Dedifferentiated amniotic fluid mesenchymal stem cell (primary cell): ENCODE data around the gene AK8.
"Not testable (repeated sequence)": the region's sequence is repeated elsewhere in the genome, so short reads cannot be mapped to it uniquely, and the experiment has no call there.

Source experiments
- DNase-seq: peaks from one replicate; pipeline ENCODE4 v3.0.0-alpha.2; 2016; ENCODE audit errors: extremely low spot score

Gene AK8

DNA sequence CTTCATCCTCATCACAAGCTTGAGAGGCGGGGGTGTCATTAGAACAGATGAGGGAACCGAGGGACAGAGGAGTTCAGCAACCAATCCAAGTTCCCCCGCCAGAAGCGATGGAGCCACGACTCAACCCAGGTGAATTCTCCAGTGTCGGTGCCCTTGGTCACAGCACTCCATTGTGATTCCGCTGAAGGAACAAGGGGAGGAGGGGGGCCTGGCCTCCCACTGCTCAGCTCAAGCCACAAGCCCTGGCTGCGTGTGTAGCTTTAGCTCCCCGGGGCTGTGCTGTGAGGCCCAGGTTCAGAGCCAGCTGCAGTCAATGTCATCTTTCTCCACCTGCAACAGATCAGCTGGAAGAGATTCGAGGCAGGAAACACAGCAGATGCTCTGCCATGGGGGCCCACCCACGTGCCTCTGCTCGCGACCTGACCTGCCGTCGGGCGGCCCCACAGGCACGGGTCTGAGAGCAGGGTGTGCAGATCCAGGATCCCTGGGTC is 135.2 kb downstream of the AK8 start:
- DNase-seq = no peak

DNA sequence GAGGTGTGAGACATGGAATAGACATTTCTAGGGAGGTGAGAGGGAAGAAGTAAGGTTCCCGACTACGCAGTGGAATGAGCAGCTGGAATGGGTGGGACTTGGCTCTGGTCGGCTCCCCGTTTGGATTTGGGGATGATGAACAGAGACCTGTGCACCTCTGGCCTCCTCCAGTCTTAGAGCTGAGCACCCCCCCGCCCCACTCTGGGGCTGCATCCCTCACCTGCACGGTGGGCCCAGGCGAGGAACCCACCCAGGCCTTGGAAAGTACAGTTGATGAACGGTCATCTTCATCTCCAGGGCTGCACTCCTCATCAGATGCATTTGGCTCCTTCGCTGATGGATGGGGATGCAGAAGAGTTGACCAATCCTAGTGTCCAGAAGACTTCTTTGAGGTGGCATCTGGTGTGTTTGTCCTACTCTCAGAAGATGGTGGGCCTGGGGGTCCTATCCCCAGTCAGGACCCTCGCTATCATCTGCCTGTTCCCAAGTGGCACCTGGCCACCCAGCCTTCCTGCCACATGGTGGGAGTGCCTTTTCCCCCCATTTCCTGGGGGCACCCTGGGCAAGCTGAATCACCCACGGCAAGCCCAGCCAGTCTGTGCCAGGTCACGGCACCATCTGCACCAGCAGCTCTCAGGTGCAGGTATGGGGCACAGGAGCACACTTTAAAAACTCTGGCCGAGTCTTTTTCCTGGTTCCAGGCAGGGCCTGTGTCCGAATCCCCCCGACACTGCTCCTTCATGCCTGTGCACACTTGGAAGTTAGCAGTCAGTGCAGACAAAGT is 137.4 kb downstream of the AK8 start:
- DNase-seq = no peak

DNA sequence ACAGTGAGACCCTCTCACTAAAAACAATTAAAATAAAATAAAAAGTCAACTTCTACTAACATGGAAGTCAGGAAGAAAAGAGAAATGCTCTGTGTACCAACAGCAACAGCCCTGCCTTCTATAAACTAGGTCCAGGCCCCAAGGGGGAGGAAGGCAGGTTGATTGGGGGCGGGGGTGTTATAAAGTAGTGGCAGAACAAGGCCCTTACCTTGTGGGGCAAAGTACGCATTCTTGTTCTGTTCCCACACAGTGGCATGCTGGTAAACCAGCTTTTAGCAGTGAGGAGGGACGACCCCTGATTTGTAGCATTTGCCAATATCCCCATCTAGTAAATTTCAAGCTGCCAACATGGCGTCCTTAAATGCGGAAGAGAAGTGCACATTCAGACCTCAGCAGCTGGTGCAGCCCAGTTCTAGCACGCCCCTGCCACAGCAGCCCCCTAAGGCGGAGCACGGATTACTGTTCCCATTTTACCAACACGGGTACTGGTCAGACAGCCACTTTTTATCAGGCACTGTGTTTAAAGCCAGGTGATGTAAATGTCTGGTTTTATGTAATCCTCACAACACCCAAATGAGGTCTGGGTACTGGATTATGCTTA is 138.3 kb downstream of the AK8 start:
- no peak for DNase-seq

DNA sequence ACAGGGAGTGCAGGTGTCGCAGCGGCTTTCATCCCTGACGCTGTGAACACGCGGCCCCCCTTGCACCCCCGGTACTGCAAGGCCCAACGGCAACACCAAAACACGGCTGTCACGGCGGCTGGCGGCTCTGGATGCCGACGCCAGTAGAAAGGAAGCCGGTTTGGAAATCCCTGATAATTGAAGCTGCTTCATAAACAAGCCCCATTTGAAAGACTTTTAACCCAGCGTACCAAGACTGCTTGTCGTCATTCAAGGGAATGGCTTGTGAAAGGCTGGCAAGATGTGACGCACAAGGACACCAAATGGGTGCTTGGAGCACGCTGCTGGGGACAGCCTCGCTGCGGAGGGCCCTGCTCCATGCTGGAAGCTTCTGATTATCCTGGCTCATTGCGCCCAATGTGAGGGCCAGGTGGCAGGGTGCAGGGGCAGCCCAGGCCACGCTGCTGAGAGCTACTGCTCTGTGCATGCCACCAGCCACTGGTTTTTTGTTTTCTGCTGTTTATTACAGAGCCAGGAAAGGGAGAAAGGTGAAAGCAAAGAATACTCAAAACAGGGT is 144.7 kb downstream of the AK8 start:
- DNase-seq = no peak

DNA sequence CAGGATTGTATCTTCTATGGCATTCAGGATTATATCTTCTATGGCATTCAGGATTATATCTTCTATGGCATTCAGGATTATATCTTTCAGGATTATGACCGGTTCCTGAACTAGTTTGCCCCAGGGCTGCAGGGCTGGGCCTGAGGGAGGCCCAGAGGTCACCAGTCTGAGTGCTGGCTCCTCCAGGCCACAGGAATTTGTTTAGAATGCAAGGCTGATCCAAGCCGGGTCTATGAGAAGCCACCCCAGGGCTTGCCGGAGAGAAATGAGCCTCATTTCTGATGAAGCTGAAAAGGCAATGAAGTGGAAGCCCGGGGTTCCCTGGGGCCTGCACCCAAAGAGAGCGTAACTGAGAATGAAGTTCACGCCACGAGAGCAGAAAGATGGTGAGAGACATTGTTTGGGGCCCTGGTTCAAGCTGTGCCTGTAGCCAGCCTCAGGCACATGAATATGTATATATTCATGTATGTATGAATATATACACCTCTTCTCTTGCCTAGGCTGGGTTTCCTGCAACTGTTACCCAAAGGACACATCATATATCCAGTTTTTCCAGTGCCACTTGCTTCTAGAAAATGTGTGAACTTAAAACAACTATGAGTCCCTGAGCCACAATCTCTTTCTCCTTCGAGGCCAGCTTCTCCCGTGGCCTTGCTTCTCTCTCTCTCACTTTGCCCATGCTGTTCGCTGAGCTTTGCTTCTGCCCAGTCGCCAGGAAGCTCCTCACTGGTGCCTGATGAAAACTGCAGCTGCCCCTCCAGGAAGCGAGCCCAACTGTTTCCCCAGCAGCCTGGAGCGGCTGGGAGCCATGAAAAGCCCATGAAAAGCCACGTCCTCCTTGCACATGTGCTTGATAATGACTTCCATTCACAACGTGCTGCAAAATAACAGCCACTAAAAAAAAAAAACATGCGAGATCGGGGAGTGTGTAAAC is 145.5 kb downstream of the AK8 start:
- DNase-seq = no peak

DNA sequence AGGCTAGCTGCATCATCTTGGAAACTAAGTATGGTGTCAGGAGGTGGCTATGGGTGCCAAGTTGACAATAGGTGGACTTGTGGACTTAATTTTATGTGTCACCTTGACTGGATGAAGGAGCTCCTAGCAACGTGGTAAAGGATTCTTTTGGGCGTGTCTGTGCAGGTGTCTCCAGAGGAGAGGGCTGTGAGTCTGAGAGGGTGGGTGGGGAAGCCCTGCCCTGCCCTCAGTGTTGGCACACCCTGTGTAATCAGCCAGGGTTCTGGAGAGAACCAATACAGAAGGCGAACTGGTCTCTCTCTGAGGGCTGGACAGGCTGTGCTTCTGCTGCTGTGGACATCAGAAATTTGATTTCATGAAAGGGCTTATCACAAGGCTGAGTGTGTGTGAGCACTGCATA is 146.9 kb downstream of the AK8 start:
- DNase-seq = no peak

DNA sequence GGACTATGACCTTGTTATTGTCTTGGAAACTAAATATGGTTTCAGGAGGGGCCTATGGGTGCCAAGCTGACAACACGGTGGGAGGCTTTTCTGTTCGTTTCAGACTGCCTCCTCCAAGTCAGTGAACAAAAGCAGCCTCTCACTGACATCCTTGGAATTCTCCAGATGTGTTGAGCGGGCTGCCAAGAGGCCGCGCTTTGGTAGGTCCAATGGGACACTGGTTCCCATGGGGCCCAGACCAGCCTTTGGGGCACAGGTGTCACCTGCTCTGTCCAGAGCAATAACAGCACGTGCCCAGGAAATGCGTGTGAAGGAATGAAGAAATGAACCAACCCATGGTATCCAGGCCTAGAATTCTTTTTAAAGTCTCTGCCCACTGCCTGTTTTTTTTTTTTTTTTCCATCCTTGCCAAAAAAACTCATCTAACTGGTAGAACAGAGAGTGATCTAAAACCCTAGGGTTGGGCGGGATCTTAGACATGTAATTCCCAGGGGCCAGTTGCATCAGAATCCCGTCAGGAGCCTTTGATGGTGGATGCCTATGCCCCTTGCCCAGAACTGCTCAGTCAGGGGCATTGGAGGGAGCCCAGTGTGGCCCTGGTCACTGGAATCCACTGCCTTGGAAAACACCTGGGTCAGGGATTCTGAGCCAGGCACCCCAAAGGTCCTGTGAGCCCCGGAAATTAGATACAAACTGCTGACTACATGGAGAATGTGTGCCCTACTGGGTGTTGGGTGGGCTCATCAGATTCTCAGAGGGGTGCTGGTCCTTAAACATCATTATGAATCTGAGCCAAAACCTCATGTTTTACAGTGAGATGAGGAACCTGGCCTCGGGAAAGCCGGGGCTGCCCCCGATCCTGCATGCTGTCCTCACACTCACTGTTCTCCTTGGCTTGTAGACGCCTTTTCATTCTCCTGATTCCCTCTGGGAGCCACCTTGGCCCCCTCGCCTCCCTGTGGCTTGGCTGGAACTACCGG is 147.7 kb downstream of the AK8 start:
- no peak for DNase-seq

DNA sequence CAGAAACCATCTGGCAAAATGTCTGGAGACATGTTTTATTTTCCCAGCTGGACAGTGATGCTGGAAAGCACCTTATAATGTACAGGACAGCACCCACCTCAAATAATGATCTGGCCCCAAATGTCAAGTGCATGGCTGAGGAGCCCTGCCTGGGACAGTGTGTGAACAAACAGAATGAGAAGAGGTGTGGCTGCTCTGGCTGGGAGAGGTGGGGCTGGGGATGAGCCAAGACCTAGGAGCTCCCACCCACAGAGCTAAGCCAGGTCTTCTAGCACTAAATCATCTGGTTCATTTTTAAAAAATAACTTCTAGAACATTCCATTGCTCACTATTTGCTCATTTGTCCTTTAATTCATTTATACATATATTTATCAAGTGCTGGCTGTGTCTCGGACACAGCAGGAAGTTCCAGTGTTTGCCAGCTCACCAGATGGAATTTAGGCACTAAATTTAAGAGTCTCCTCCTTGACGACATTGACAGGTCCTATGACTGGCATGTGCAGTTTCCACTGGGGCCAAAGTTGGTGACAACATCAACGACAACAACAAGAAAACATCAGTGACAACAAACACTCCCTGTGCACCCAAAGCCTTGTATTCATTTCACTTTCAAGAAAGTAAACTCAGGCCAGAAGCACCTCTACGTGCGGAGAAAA is 148.7 kb downstream of the AK8 start:
- no peak for DNase-seq

DNA sequence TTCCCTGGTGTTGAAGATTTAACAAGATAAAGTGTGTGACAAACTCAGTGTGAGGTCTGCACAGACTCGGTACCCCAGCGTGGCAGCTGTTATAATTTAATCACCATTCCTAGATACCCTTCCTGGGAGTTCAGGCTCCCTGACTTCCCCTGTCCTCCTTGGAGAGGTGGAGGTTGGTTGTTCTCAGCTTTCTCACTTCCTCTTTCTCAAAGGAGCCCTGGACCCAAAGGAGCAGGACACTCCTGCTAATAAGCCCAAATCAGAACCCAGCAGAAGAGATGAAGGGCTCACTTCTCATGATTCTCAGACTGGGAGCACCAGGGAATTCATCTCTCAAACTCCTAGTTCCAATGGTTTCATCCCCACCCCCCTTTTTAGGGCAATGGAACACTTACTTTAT is 149.6 kb downstream of the AK8 start:
- no peak for DNase-seq

DNA sequence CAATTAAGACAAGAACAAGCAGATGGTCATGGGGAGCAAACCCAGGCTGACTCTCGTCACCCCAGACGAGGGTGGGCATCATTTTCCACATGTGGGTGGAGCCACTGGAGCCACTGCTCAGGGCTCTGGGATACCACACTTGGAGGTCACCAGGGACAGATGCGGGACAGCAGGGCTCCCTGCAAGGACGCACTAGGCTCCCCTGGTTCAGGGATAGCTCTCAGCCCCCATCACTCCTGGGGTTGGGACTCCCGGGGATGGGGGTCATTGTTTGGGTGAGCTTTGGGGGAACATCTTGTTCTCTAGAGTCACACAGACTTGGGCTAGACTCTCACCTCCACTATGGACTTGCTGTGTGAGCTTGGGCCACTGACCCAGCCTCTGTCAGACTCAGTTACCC is 150.0 kb downstream of the AK8 start:
- DNase-seq = no peak

DNA sequence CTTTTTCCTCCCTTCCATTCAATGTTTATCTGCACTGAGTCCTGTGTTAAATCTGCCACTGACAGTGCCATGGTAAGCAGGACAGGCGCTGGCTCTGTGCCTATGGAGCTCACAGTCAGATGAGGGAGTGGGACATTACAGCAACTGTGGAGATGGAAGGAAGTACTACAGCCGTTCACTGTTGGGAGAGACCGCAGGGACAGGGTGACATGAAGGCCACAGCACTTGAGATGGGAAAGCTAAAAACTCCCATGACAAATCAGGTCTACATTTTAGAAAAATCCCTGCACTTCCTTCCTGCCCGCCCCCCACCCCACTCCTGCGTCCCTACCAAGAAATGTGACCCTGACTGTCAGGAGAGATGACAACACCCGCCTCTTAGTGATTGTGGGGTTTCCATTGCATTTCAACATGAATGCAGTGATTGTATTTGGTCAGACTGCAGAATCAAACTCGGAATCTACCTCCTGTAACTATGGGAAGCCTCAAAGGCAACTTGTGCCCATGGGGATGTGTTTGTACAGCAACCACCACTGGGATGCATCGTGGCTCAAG is 151.4 kb downstream of the AK8 start:
- DNase-seq = no peak

DNA sequence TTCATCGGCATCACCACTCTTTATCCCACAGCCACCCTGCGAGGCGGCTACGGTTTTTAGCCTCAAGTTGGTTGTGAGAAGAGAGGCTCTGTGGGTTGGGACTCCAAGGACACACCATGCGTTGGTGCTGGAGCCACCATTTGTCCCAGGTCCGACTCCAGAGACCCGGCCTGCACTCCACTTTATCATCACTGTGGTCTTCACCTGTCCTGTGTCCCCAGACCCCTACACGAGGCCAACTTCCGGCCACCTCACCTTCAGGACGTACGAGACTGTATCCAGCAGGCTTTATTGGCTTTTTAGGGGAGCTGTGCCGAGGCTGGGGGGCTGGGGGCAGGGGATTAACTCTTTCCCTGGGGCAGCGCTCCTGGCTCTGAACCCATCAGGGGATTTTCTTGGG is 152.8 kb downstream of the AK8 start:
- DNase-seq = no peak

DNA sequence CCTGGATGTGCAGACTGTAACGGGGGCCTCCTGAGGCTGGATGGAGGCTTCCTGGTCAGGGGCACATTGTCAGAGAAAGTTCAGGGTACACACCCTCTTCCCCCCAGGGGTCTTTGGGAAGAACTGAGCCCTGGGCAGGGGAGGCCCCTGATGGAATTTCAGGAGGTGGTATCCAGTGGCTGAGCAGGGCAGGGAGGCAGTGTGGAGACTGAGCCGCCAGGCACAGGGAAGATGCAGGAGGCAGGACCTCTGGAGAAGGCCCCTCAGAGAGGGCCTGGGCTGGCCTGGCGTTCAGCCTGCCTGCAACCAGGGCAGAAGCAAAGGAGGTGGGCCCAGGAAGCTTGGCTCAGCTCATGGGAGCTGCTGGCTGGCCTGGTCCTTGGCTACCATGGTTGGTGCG is 154.3 kb downstream of the AK8 start:
- DNase-seq = no peak

DNA sequence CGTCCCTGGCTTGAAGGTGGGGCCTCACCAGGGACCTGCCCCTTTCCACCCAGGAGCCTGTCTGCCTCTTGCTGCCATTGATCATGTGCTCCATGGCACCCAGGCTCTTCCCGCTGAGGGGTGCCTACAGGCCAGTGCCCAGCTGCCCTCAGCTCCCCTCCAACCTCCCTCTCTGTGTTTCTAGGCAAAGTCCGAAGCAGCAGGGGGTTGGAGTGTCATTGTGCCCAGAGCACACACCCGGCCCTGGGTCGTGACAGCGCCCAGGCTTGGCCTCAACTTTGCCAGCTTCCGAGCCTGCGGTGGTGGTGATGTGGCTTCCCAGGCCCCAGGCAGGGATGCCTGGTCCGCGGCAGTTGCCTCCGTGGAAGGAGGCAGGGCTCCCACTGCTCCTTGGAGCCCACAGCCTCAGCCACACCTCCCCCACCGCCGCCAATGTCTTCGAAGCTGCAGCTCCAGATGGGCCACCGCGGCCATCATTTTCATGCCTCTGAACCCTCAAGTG is 155.5 kb downstream of the AK8 start:
- no peak for DNase-seq

DNA sequence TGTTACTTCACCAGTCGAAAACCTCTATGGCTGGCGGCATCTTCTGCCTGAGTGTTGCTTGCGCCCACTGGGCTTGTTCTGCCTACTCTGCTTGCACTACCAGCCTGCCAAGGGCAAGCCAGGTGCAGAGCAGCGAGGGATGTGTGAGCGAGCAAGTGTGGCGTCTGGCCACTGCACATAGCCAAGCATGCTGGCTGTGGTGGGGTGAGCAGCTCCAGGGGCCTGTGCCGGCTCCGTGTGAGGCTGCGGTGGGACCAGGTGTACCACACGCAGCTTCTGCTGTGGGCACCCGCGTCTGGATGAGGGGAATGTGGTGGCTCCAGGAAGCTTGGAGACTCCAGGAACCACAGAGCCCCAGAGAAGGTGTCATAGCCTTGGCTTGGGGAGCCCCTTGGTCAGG is 156.4 kb downstream of the AK8 start:
- DNase-seq = no peak

DNA sequence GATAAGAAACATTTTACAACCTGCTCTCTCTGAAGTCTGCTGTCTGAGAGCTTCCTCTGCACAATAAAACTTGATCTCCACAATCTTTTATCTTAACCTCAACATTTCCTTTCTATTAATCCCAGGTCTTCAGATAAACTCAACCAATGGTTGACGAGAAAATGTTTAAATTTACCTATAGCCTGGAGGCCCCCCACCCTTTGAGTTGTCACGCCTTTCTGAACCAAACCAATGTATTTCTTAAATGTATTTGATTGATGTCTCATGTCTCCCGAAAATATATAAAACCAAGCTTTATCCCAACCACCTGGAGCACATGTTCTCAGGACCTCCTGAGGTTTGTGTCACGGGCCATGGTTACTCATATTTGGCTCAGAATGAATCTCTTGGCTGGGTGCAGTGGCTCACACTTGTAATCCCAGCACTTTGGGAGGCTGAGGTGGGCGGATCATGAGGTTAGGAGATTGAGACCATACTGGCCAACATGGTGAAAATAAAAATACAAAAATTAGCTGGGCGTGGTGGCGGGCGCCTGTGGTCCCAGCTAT is 159.6 kb downstream of the AK8 start:
- DNase-seq = not testable (repeated sequence)

DNA sequence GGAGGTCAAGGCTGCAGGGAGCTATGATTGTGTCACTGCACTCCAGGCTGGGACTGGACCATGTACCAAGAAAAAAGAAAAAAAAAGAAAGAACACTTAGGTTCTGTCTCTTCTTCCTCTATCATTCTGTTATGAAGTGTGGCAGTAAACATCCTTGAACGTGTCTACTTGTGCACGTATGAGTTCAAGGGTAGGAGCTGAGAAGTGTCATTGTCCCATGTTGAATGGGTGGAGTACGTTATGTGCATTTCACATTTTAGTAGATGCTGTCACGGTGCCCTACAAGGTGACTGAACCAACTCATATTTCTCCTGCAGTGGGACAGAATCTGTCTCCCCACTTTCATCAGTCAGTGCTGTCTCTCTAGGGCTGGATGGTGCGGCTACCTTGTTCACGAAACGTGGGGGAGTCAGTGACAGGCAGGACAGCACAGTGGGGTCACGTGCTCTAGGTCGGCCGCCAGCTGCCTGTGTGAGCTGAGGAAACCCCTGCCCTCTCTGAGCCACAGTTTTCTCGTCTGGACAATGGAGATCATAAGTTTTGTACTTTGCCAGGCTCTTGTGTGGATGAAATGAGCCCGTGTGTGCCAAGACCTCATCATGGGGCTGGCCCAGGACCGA is 160.6 kb downstream of the AK8 start:
- DNase-seq = no peak

DNA sequence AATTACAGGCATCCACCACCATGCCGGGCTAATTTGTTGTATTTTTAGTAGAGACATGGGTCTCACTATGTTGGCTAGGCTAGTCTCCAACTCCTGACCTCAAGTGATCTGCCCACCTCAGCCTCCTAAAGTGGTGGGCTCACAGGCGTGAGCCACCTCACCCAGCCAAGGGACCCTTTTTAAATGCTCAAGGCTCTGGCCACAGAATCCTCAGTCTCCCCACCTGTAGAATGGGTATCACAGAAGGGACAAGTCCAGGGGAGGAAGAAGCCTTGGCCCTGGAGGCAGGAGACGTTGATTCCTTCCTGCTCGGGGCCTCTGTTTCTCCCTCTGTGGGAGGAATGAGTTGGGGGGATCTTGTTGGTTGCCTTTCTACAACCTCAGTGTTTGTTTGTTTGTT is 162.1 kb downstream of the AK8 start:
- DNase-seq = no peak

DNA sequence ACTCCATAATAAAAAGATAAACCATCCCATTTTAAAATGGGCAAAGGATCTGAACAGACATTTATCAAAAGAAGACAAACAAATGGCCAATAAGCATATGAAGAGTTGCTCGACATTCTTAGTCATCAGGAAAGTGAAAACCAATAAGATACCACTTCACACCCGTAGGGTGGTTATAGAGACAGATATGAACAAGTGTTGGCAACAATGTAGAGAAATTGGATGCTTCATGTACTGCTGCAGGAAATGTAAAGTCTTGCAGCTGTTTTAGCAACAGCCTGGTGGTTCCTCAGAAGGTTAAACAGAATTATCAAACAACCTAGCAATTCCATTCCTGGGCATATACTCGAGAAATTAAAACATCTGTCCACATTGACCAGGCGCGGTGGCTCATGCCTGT is 165.3 kb downstream of the AK8 start:
- DNase-seq = no peak
